ENCODE measurements around the gene SRPK2.

The SRPK2 gene

DNA sequence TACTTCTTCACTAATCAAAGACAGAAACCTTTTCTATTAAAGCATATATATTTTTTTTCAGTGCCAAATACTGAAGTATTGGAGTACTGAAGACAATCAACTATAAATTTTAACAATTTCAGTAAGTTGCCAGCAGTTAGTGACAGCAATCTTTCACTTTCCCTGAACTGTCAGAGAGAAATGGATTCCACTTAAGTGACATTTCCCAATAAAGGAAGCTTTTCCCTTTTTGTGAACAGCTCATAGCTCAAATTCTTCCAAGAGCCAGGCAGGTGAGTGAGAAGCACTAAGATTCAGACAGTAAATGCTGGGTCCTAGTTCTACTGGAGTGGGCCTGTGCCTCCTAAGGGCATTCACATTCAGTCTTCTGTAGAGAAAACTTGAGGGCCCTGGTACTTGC is 142.0 kb downstream of the SRPK2 start:
- Histone ChIP-seq H3K27me3 (ENCODE audit: insufficient read depth, poor library complexity, severe bottlenecking) (no peaks in the 10 kb centered on the region), H3K27ac (ENCODE audit: poor library complexity, severe bottlenecking) (no peak overlapping the region), H3K36me3 (ENCODE audit: low read depth) (no peaks in the 10 kb centered on the region), H3K9me3 (ENCODE audit: severe bottlenecking) (no peaks in the 10 kb centered on the region), H3K4me3 (ENCODE audit: severe bottlenecking) (no peak overlapping the region), H3K4me1 (ENCODE audit: insufficient read depth, poor library complexity, severe bottlenecking) (peaks cover 3% of the 10 kb centered on the region)
- TF ChIP-seq, protein P1, sequence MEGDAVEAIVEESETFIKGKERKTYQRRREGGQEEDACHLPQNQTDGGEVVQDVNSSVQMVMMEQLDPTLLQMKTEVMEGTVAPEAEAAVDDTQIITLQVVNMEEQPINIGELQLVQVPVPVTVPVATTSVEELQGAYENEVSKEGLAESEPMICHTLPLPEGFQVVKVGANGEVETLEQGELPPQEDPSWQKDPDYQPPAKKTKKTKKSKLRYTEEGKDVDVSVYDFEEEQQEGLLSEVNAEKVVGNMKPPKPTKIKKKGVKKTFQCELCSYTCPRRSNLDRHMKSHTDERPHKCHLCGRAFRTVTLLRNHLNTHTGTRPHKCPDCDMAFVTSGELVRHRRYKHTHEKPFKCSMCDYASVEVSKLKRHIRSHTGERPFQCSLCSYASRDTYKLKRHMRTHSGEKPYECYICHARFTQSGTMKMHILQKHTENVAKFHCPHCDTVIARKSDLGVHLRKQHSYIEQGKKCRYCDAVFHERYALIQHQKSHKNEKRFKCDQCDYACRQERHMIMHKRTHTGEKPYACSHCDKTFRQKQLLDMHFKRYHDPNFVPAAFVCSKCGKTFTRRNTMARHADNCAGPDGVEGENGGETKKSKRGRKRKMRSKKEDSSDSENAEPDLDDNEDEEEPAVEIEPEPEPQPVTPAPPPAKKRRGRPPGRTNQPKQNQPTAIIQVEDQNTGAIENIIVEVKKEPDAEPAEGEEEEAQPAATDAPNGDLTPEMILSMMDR (IDR thresholded peaks at IDR 0.05; ENCODE audit: poor library complexity, severe bottlenecking) = no peak
- no peak for DNase-seq (ENCODE audit: low spot score)
- no peak; the same call in 2 of the 3 replicates for ATAC-seq (ENCODE audit: low read depth)

DNA sequence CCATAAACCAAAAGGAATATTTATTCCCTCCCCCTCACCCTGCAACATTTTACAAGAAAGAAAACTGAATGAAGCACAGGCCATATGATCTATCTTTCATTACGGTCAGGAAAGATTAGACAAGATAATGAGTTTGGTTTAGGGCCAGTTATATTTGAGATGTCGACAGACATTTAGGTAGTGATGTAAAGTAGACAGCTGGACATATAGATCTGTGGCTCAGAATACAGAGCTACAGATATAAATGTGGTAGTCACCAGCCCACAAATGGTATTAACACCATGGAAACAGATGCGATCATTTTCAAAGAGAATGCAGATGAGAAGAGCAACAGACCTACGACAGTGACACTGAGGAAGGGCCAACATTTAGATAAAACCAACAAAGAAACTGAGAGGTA is 142.5 kb downstream of the SRPK2 start:
- no peak overlapping the region for H3K27ac ChIP-seq (ENCODE audit: poor library complexity, severe bottlenecking)
- no peaks in the 10 kb centered on the region for H3K27me3 ChIP-seq (ENCODE audit: insufficient read depth, poor library complexity, severe bottlenecking)
- no peak overlapping the region for H3K4me3 ChIP-seq (ENCODE audit: severe bottlenecking)
- peaks cover 3% of the 10 kb centered on the region for H3K4me1 ChIP-seq (ENCODE audit: insufficient read depth, poor library complexity, severe bottlenecking)
- H3K36me3 ChIP-seq (ENCODE audit: low read depth) = no peaks in the 10 kb centered on the region
- TF ChIP-seq, protein P1 (IDR thresholded peaks at IDR 0.05; ENCODE audit: poor library complexity, severe bottlenecking) = no peak
- no peaks in the 10 kb centered on the region for H3K9me3 ChIP-seq (ENCODE audit: severe bottlenecking)
- ATAC-seq (ENCODE audit: low read depth) = no peak
- DNase-seq (ENCODE audit: low spot score) = no peak

DNA sequence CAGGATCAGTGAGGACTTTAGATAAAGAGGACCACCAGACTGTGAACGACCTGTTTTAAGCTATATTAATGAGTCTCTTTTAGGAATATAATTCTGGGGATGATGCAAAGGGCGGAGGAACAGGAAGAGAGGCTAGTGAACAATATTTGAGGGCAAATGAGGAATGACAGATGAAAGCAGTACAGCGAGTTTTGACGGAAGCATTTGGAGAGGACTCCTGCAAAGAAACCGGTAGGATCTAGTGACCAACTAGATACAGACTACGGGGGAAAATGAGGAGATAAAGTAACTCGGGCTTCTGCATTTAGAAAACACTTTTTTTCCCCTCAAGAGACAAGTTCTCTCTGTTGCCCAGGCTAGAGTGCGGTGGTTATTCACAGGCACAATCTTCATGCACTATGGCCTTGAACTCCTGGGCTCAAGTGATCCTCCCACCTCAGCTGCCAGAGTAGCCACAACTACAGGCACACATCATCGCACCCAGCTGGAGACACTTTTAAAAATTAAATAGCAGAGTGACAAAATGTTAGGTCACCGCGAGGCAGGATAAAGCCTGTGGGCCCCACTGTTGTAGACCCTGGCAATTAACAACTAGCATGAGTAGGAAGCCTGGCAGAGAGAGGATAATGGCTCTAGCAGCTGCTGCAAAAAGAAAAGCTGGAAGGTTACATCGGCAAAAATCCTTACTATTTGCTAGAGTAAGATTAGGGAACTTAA is 143.2 kb downstream of the SRPK2 start:
- H3K4me3 ChIP-seq (ENCODE audit: severe bottlenecking) = no peak overlapping the region
- no peaks in the 10 kb centered on the region for H3K9me3 ChIP-seq (ENCODE audit: severe bottlenecking)
- peaks cover 3% of the 10 kb centered on the region for H3K4me1 ChIP-seq (ENCODE audit: insufficient read depth, poor library complexity, severe bottlenecking)
- no peak for ATAC-seq (ENCODE audit: low read depth)
- DNase-seq (ENCODE audit: low spot score) = no peak
- H3K27me3 ChIP-seq (ENCODE audit: insufficient read depth, poor library complexity, severe bottlenecking) = no peaks in the 10 kb centered on the region
- H3K36me3 ChIP-seq (ENCODE audit: low read depth) = no peaks in the 10 kb centered on the region
- no peak overlapping the region for H3K27ac ChIP-seq (ENCODE audit: poor library complexity, severe bottlenecking)
- TF ChIP-seq, protein P1 (IDR thresholded peaks at IDR 0.05; ENCODE audit: poor library complexity, severe bottlenecking) = no peak

DNA sequence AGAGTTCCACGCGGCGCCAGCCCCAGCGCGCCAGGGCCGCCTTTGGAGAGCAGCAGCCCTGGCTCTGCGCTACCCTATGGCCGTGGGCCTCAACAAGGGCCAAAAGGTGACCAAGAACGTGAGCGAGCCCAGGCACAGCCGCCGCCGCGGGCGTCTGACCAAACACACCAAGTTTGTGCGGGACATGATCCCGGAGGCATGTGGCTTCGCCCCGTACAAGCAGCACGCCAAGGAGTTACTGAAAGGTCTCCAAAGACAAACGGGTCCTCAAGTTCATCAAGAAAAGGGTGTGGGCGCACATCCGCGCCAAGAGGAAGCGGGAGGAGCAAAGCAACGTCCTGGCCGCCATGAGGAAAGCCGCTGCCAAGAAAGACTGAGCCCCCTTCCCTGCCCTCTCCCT is 144.1 kb downstream of the SRPK2 start:
- no peak for ATAC-seq (ENCODE audit: low read depth)
- TF ChIP-seq, protein P1 (IDR thresholded peaks at IDR 0.05; ENCODE audit: poor library complexity, severe bottlenecking) = no peak

DNA sequence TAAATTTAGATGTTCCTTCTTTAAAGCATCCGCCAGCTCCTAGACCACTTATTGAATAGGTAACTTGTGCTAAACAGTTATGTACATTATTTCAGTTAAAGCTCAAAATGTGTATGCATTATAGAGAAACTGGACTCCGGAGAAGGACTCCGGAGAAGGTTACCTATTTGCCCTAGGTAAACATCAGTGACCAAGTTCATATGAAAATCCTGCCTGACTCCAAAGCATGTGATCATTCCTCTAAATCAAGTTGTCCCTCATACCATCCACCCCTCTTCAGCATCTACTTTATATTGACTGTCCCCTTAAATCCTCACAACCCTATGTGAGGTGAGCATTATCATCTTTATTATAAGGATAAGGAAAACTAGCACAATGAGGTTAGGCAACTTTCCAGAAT is 147.5 kb downstream of the SRPK2 start:
- TF ChIP-seq, protein P1 (IDR thresholded peaks at IDR 0.05; ENCODE audit: poor library complexity, severe bottlenecking) = no peak
- ATAC-seq (ENCODE audit: low read depth) = no peak
- Histone ChIP-seq H3K27me3 (ENCODE audit: insufficient read depth, poor library complexity, severe bottlenecking) (no peaks in the 10 kb centered on the region), H3K4me3 (ENCODE audit: severe bottlenecking) (no peak overlapping the region), H3K27ac (ENCODE audit: poor library complexity, severe bottlenecking) (no peak overlapping the region), H3K9me3 (ENCODE audit: severe bottlenecking) (no peaks in the 10 kb centered on the region), H3K36me3 (ENCODE audit: low read depth) (no peaks in the 10 kb centered on the region), H3K4me1 (ENCODE audit: insufficient read depth, poor library complexity, severe bottlenecking) (no peaks in the 10 kb centered on the region)
- no peak for DNase-seq (ENCODE audit: low spot score)

More for the DNA sequence above, 144.1 kb downstream of the SRPK2 start:
- Histone ChIP-seq H3K36me3 (ENCODE audit: low read depth) (no peaks in the 10 kb centered on the region), H3K9me3 (ENCODE audit: severe bottlenecking) (no peaks in the 10 kb centered on the region), H3K27me3 (ENCODE audit: insufficient read depth, poor library complexity, severe bottlenecking) (no peaks in the 10 kb centered on the region), H3K4me3 (ENCODE audit: severe bottlenecking) (no peak overlapping the region), H3K27ac (ENCODE audit: poor library complexity, severe bottlenecking) (no peak overlapping the region), H3K4me1 (ENCODE audit: insufficient read depth, poor library complexity, severe bottlenecking) (peaks cover 3% of the 10 kb centered on the region)
- no peak for DNase-seq (ENCODE audit: low spot score)
